HG02678 (cell line): ENCODE data around the gene NHLRC4.
"Not testable (repeated sequence)": the region's sequence is repeated elsewhere in the genome, so short reads cannot be mapped to it uniquely, and the experiment has no call there.

Experiments
- ATAC-seq: cut with Tn5 transposase; IDR thresholded peaks from one replicate; pipeline ENCODE4 v1.9.1; 2021; ENCODE audit warnings: mild to moderate bottlenecking, moderate library complexity; ENCODE audit not compliant: unreplicated experiment

The NHLRC4 gene

GRCh38 chr16:596736-597060, 29.9 kb downstream of the NHLRC4 start:
- ATAC-seq = no peak

DNA sequence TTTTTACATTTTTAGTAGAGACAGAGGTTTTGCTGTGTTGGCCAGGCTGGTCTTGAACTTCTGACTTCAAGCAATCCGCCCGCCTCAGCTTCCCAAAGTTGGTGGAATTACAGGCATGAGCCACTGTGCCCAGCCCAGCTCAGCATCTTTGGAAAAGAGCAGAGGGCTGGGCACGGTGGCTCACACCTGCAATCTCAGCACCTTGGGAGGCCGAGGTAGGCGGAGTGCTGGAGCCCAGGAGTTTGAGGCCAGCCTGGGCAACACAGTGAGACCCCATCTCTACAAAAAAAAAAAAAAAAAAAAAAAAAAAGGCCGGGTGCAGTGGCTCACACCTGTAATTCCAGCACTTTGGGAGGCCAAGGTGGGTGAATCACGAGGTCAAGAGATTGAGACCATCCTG, 30.9 kb downstream of the NHLRC4 start:
- ATAC-seq = not testable (repeated sequence)

GRCh38 chr16:598823-599739, 32.3 kb downstream of the NHLRC4 start:
- no peak for ATAC-seq

DNA sequence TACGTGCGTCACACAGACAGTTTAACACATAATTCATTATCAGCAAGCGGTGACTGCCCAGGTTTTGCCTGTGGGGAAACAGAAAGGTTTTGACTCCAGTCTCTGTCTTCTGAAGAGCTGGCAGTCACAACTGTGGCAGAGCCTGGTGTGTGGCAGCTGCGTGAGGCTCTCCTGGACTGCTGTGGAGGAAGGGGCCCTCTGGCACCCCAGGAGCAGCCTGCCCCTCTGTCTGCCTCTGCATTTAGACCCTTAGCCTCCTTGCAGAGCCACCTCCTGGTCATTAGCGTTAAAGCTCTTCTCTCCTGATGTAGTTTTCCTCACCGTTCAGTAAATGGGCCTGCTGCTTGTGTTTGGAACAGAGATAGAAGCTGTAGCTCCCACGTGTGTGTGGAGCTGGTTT, 34.0 kb downstream of the NHLRC4 start:
- ATAC-seq = no peak

GRCh38 chr16:603933-604332, 37.1 kb downstream of the NHLRC4 start:
- ATAC-seq = no peak

DNA sequence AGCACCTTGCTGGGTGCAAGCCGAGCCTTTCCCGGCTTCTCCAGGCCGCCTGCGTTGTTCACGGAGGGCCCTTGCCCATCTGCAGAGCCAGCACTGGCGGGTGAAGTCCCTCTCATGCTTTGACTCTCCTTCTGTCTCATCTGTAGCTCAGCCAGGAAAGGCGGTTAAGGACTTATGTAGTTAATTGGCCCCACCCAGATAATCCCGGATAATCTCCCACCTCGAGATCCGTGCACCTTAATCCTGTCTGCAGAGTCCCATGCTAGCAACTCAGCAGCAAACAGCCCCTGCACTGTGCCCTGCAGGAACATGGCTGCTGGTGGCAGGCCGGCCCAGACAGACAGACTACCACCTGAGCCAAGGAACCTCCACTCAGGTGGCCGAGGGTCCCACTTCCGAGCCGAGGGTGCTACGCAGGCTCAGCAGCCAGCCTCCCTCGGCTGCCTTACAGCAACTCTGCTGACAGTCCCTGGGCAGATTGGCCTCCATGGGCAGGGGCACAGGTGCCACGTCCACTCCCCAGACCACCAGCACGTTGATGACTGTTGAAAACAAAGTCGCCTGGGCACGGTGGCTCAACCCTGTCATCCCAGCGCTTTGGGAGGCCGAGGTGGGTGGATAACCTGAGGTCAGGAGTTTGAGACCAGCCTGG, 40.0 kb downstream of the NHLRC4 start:
- no peak for ATAC-seq

- no peak for ATAC-seq
Measured at GRCh38 chr16:608019-608418, 41.2 kb downstream of the NHLRC4 start.

DNA sequence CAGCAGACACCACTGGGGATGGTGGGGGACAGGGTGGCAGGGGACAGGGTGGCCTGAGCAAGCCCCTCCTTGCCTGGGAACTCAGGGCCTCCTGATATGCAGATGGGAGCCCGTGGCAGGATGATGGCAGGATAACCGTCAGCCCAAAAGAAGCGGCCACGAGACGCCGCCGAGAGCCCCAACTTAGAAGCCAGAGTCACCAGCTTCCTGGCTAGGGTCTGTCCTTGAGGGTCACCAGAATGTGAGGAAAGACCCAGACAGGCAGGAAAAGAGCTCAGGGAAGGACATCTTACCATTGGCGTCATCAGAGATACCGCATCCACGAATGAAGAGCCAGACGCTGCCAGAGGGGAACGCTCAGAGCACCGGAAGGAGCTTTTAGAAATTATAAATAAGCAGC, 42.5 kb downstream of the NHLRC4 start:
- no peak for ATAC-seq

DNA sequence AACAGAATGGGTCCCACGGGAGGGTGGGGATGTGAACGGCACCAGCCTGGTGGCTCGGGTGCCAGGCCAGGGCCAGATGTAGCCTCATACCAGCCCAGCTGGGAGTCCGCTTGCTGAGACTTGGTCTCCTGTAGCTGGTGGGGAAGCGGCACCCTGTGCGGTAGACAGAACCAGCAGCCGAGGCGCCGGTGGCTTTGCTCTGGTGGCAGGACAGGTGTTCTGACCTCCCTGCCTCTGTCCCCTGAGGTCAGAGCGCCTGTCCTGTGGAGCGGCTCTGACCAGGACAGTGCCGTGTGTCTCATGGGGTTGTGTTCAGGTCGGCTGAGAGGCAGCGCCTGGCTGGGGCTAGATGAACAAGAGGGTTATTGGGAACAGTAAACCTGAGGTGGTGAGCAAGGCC, 43.2 kb downstream of the NHLRC4 start:
- ATAC-seq = no peak

GRCh38 chr16:610513-611381, 43.9 kb downstream of the NHLRC4 start:
- ATAC-seq = no peak

DNA sequence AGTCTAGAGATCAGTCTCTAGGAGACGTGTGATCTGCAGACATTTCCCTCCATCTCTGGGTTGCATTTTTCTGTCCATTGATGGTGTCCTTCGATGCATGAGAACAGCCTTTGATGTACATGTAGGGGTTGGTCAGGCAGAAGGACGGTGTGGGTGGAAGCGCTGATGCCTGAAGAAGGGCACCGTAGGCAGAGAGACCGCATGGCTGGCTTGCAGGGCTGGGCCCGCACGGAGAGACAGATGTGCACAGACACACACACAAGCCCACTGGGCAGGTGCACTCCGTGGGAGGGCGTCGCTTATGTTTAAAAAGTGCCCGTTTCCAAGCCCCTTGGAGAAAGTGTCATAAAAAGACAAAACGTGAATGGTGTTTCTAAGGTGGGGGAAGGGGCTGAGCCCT, 48.3 kb downstream of the NHLRC4 start:
- ATAC-seq = no peak

- ATAC-seq = no peak
Measured at GRCh38 chr16:616733-617586, 50.2 kb downstream of the NHLRC4 start.

DNA sequence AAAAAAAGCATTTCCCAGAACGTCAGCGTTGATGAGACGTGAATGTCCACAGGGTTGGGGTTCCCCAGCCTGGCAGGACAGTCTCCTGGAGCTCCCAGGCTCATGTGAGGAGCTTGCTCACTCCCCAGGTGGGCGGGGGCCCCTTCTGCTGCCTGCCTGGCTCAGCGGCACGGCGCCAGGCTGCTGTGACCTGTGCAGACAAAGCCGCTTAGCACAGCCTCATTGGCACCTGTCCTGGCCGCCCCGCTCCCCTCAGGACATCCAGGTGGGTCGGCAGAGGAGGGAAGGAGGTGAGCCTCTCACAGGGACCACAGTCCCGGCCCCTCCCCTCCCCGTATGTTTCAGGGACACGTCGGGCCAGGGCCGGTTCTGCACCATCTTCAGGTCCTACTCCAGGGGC, 51.0 kb downstream of the NHLRC4 start:
- no peak for ATAC-seq
